Measurements from ENCODE around the gene BCAS3. TPM values are rescaled to one million over a fixed set of nuclear protein-coding genes. Genes with fewer than 3 reads are reported as not detected.

The BCAS3 gene
- total and polyA plus RNA-seq, 11 donors, result 4.5 to 23.5 (median 17.9) TPM

DNA sequence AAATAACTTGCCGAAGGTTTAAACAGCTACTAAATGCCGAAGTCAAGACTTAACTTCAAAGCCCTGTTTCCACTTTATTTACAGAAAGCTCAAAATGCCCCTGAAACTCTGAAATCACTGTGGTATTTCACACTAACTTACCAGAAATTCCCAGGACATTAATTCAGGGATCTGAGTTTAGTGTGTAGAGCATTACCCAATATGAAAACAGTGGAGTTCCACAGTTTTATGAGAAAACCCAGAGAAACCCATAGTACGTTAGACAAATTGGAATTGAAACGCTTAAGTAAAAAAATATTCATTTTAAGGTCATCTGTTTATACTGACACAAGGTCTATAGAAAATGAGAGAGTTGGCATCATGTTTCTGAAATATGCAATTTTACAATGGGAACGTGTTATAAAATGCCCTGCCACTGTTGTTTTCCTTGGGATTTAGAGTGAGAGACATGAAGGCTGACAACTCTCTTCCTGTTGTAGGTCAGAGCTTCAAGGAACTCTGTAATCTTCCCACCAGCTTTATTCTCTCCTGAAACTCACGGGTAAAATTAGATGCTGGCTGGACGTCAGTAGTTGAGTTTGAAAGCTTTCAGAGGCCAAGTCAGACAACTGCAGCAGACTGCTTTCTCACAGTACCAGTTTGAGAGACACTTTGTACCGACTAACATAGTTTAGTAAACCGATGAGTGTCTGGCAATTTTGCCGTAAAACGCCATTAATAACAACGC lies 582.6 kb downstream of the BCAS3 start:
- Histone ChIP-seq H3K9me3 (no peaks in the 10 kb centered on the region), H3K4me1 (peaks cover 0 to 30% (median 16%) of the 10 kb centered on the region in 12 donors), H3K27ac (peak overlapping the region; percentile 30 to 83 (median 62)), H3K4me3 (no peak overlapping the region), H3K27me3 (no peaks in the 10 kb centered on the region), H3K36me3 (no peaks in the 10 kb centered on the region)
- 41 to 52% (median 50%) methylated on average over 12 of the region's 12 CpGs for WGBS, 4 donors
- no peak for TF ChIP-seq CTCF (IDR thresholded peaks at IDR 0.05)
- TF ChIP-seq POLR2A (IDR thresholded peaks at IDR 0.05), result no peak
- ATAC-seq (peak; percentile 89 to 95 (median 94)), DNase-seq (peak in 4 of 5 donors; percentile 31 to 46 (median 35))
- intact Hi-C loops (cut with DNase I), result loop anchor here in 1 of 10 donors (10.0 kb wide), 1 partner anchor 255 kb away; no protein-coding TSS in a partner anchor

DNA sequence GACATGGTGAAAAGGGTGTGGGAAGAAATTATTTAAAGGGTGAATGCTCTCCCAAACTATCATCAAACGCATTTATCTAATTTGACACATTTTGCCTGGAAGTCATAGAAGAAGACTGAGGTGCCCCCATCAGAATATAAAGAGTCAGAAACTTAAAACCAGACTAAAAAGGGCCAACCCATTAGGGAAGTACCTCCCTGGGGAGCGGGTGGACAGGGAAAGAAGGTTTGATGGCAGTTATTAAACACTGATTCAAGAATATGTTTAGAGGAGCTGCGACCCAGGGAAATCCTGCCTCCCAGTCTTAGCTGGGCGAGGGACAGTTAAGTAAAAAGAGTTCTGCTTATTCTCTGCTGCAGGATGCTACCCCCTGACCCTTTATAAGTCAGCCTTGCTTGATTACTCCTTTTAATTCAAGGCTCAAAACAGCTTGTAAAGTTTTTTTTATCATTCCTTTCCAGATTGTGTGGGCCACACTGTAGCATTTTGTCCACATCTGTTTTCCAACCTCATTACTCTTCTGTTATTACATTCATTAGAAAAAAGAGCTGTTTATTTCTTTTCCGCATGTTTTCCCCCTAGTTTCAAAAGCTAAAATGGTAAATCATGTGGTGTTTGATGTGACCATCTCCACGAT lies 583.5 kb downstream of the BCAS3 start:
- no peaks in the 10 kb centered on the region for H3K36me3 ChIP-seq
- DNase-seq (no peak), ATAC-seq (peak in 1 of 4 donors; percentile 23)
- no peak overlapping the region for H3K4me3 ChIP-seq
- peaks cover 0 to 30% (median 16%) of the 10 kb centered on the region in 12 donors for H3K4me1 ChIP-seq
- H3K27ac ChIP-seq, result peak overlapping the region; percentile 15 to 83 (median 62)
- TF ChIP-seq CTCF (IDR thresholded peaks at IDR 0.05), result no peak
- TF ChIP-seq POLR2A (IDR thresholded peaks at IDR 0.05), result no peak
- WGBS, 4 donors, result 74 to 84% (median 78%) methylated on average over 6 of the region's 6 CpGs
- no peaks in the 10 kb centered on the region for H3K27me3 ChIP-seq
- no peaks in the 10 kb centered on the region for H3K9me3 ChIP-seq
- intact Hi-C loops (cut with DNase I), result loop anchor here in 1 of 10 donors (10.0 kb wide), 1 partner anchor 256 kb away; no protein-coding TSS in a partner anchor

DNA sequence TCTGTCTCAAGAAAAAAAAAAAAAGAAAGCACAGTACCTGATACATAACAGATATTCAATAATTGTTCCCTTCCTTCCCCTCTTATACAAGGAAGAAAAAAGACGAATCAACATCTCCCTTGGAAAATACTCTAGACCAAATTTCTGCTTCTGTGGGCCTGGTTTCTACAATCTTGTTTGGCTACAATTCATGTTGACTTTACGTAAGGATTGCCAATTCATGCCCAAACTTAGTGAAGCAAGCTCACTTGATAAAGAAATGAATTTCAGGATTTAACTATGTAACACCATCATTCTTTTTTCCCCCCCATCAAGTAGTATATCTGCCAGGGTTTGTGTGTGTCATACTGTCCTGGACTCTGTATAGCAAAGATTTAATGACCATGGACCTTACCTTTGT lies 587.7 kb downstream of the BCAS3 start:
- peaks cover 0 to 18% (median 9%) of the 10 kb centered on the region in 12 donors for H3K4me1 ChIP-seq
- ATAC-seq, result no peak
- intact Hi-C loops (cut with DNase I), result loop anchor here in 1 of 10 donors (10.0 kb wide), 1 partner anchor 261 kb away; no protein-coding TSS in a partner anchor
- no peak for DNase-seq
- no peaks in the 10 kb centered on the region for H3K9me3 ChIP-seq
- WGBS, 4 donors, result 84 to 90% (median 89%) methylated on average over 2 of the region's 2 CpGs
- no peaks in the 10 kb centered on the region for H3K27me3 ChIP-seq
- H3K36me3 ChIP-seq, result no peaks in the 10 kb centered on the region
- no peak overlapping the region for H3K4me3 ChIP-seq
- H3K27ac ChIP-seq, result no peak overlapping the region
- TF ChIP-seq POLR2A (IDR thresholded peaks at IDR 0.05), result no peak
- TF ChIP-seq CTCF (IDR thresholded peaks at IDR 0.05), result no peak

GRCh38 chr17:61267847-61268246 lies 590.2 kb downstream of the BCAS3 start:
- intact Hi-C loops (cut with DNase I), result loop anchor here in 1 of 10 donors (10.0 kb wide), 1 partner anchor 263 kb away; no protein-coding TSS in a partner anchor
- no peak for ATAC-seq

More at GRCh38 chr17:61267847-61268246, 590.2 kb downstream of the BCAS3 start:
- TF ChIP-seq POLR2A (IDR thresholded peaks at IDR 0.05), result no peak
- no peaks in the 10 kb centered on the region for H3K27me3 ChIP-seq
- no peaks in the 10 kb centered on the region for H3K4me1 ChIP-seq
- DNase-seq, result no peak
- no peak overlapping the region for H3K4me3 ChIP-seq
- no peak overlapping the region for H3K27ac ChIP-seq
- WGBS, 4 donors, result 93 to 96% (median 94%) methylated on average over 5 of the region's 5 CpGs
- no peaks in the 10 kb centered on the region for H3K36me3 ChIP-seq
- no peaks in the 10 kb centered on the region for H3K9me3 ChIP-seq

All from heart left ventricle (tissue), 16 donors.